OCI-LY3 (cell line): Measurements from ENCODE around the gene ROPN1.
"Not testable (repeated sequence)": the region's sequence is repeated elsewhere in the genome, so short reads cannot be mapped to it uniquely, and the experiment has no call there.

ENCODE experiments used
- H2AFZ ChIP-seq: fragments of 200-600, 300-600 bp; shearing (Covaris generic); 2 replicates; pipeline ENCODE4 v1.6.0; 2014; ENCODE audit warnings: antibody characterized with exemption, low read depth, low read length
- H3K27ac ChIP-seq: fragments of 200-600, 300-600 bp; sonication (generic); 2 replicates; pipeline ENCODE4 v1.5.1; 2014; ENCODE audit warnings: mild to moderate bottlenecking, low read length, moderate library complexity, mixed read lengths
- H3K27me3 ChIP-seq: fragments of 200-600, 300-600 bp; sonication (generic); 2 replicates; pipeline ENCODE4 v1.6.1; 2014; ENCODE audit warnings: low read depth, low read length, mixed read lengths
- H3K36me3 ChIP-seq: fragments of 200-600, 300-600 bp; sonication (generic); replicated peaks from 2 replicates; pipeline ENCODE3; 2014; ENCODE audit warnings: low read depth, low read length, mixed read lengths
- H3K4me1 ChIP-seq: fragments of 300-600, 200-600 bp; sonication (generic); 2 replicates; pipeline ENCODE4 v1.6.1; 2014; ENCODE audit warnings: low read length, mixed read lengths
- H3K4me2 ChIP-seq: fragments of 200-600, 300-600 bp; sonication (generic); 2 replicates; pipeline ENCODE4 v1.6.1; 2014; ENCODE audit warnings: low read length, mixed read lengths
- H3K4me3 ChIP-seq: fragments of 300-600, 200-600 bp; sonication (generic); 2 replicates; pipeline ENCODE4 v1.5.1; 2014; ENCODE audit warnings: antibody characterized with exemption, mild to moderate bottlenecking, low read length, moderate library complexity
- H3K79me2 ChIP-seq: fragments of 300-600, 200-600 bp; shearing (Covaris generic); 2 replicates; pipeline ENCODE4 v1.6.1; 2014; ENCODE audit warnings: mild to moderate bottlenecking, low read length, mixed read lengths
- H3K9ac ChIP-seq: fragments of 300-600, 200-600 bp; shearing (Covaris generic); 2 replicates; pipeline ENCODE4 v1.6.0; 2014; ENCODE audit warnings: mild to moderate bottlenecking, low read length, moderate library complexity
- H3K9me3 ChIP-seq: fragments of 200-600, 300-600 bp; shearing (Covaris generic); 2 replicates; pipeline ENCODE4 v1.6.1; 2014; ENCODE audit warnings: low read length, mixed read lengths; ENCODE audit not compliant: insufficient read depth
- H4K20me1 ChIP-seq: fragments of 200-600, 300-600 bp; sonication (generic); 2 replicates; pipeline ENCODE4 v1.6.1; 2016; ENCODE audit warnings: low read length, mixed read lengths; ENCODE audit not compliant: insufficient read depth
- EZH2phosphoT487 ChIP-seq: fragments of 200-600 bp; shearing (Covaris generic); IDR thresholded peaks from 2 replicates; pipeline ENCODE4 v1.6.1; 2018; ENCODE audit warnings: antibody characterized with exemption, mixed run types, low read depth
- TF ChIP-seq, protein P1 (sequence below): fragments of 200-600, 300-600 bp; sonication (generic); IDR thresholded peaks from 2 replicates; pipeline ENCODE4 v1.5.1; 2014; ENCODE audit warnings: antibody characterized with exemption, low read length, low read depth

Gene ROPN1

DNA sequence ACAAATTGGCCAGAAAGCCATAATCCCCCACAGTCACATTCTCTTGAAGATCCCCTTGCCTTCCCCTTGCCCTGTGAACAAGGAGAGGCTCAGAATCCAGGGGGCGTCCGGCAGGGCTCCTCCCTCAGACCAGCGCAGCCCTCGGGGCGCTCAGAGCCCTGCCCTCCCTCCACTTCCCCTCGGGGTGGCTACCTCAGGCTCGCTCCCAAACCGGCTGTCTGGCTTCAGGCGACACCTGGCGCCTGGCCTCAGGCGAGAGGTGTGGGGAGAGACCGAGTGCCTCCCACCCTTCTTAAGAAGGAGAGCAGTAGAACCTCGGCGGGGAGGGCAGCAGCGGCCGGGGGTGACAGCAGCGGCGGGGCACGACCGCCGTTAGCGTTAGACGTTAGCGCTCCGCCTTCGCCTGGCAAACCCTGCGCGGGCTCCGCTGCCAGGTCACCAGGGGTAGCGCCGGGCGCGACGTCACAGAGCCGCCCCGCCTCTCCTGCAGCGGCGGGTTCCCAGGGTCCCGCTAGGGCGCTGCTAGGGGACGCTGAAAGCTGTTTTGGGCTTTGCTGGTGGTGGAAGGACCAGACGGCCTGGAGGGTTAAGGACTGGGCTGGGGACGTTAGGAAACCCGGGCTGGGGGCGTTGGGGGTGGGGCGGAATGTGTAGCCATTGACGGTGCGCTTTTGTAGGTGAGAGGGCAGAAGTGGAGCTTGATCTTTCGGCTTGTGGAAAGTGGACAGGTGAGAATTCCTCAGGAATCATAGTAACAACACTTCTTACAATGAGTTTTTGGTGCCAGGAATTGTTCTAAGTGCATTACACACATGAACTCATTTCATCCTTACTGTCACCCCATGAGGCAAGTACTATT, at the start of gene ROPN1:
ROPN1 (minus strand) TSS at position 395 of the 859 bp plus-strand sequence. CDS start 11,643 bp downstream, outside the sequence.
- H3K27ac ChIP-seq, H3K9ac ChIP-seq, H3K79me2 ChIP-seq, H3K9me3 ChIP-seq, H2AFZ ChIP-seq, H3K4me1 ChIP-seq, H4K20me1 ChIP-seq, H3K36me3 ChIP-seq: not testable (repeated sequence)
- Histone ChIP-seq H3K4me3 (peak within 1 kb of the TSS; percentile 52; the same call in 1 of the 2 replicates), H3K4me2 (peak within 1 kb of the TSS; percentile 37; the same call in 1 of the 2 replicates), H3K27me3 (peaks cover 41% of the 10 kb centered on the region)

DNA sequence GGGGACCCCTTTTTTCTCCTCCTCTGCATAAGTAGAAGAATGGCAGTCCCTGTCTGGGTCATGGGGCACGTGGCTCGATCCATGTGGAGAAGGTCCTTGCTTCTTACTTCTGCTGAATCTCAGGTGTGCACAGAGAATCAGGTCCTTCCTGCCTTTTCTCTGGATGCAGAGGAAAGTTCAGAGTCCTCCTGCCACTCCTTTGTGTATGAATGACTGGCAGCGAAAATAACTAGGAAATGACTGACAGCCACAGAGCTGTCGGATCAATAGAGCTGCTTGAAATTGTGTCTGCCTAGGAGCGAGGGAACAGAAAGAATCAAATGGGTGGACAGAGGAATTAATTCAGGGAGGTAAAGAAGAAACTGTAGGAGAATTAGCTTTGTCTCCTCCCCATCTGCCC, 49.6 kb upstream of the ROPN1 start:
- TF ChIP-seq, protein P1, sequence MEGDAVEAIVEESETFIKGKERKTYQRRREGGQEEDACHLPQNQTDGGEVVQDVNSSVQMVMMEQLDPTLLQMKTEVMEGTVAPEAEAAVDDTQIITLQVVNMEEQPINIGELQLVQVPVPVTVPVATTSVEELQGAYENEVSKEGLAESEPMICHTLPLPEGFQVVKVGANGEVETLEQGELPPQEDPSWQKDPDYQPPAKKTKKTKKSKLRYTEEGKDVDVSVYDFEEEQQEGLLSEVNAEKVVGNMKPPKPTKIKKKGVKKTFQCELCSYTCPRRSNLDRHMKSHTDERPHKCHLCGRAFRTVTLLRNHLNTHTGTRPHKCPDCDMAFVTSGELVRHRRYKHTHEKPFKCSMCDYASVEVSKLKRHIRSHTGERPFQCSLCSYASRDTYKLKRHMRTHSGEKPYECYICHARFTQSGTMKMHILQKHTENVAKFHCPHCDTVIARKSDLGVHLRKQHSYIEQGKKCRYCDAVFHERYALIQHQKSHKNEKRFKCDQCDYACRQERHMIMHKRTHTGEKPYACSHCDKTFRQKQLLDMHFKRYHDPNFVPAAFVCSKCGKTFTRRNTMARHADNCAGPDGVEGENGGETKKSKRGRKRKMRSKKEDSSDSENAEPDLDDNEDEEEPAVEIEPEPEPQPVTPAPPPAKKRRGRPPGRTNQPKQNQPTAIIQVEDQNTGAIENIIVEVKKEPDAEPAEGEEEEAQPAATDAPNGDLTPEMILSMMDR = no peak
- no peak for TF ChIP-seq EZH2phosphoT487
- no peaks in the 10 kb centered on the region for H3K36me3 ChIP-seq
- H3K9ac ChIP-seq = no peak overlapping the region
- no peaks in the 10 kb centered on the region for H4K20me1 ChIP-seq
- H3K4me2 ChIP-seq = no peak overlapping the region
- H3K4me3 ChIP-seq = no peak overlapping the region
- no peaks in the 10 kb centered on the region for H3K4me1 ChIP-seq
- no peak overlapping the region for H2AFZ ChIP-seq
- H3K27ac ChIP-seq = no peak overlapping the region
- no peaks in the 10 kb centered on the region for H3K79me2 ChIP-seq
- H3K27me3 ChIP-seq = peaks cover 64% of the 10 kb centered on the region
- no peaks in the 10 kb centered on the region for H3K9me3 ChIP-seq

DNA sequence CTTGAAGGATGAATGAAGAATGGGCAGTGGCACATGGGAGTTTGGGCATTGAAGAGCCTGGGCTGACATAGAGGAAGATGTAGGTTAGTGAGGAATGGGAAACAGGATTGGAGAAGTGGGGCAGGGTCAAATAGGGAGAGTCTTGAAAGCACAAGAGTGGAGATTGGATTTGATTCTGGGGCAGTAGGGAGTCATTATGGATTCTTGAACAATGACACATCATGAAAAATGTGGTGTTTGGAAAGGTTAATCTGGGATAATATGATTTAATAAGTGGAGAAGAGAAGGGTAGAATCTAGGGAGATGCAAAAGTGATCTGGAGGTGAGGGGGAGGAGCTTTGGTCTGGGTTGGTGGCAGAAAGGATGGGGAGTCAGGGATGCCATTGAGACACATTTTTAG, 45.4 kb upstream of the ROPN1 start:
- no peak overlapping the region for H3K9ac ChIP-seq
- no peaks in the 10 kb centered on the region for H3K4me1 ChIP-seq
- no peaks in the 10 kb centered on the region for H3K36me3 ChIP-seq
- no peak overlapping the region for H2AFZ ChIP-seq
- no peak overlapping the region for H3K4me3 ChIP-seq
- H3K9me3 ChIP-seq = no peaks in the 10 kb centered on the region
- no peaks in the 10 kb centered on the region for H4K20me1 ChIP-seq
- no peak for TF ChIP-seq EZH2phosphoT487
- TF ChIP-seq, protein P1 = no peak
- no peak overlapping the region for H3K27ac ChIP-seq
- H3K4me2 ChIP-seq = no peak overlapping the region
- H3K79me2 ChIP-seq = no peaks in the 10 kb centered on the region
- peaks cover 33% of the 10 kb centered on the region for H3K27me3 ChIP-seq

DNA sequence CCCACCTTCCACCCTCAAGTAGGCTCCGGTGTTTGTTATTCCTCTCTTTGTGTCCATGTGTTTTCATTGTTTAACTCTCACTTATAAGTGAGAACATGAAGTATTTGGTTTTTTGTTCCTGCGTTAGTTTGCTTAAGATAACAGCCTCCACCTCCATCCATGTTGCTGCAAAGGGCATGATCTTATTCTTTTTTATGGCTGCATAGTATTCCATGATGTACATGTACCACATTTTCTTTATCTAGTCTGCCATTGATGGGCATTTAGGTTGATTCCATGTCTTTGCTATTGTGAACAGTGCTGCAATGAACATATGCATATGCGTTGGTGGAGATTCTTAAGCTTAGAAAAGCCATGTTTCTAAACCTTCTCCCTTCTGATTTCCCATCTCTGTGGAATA, 44.3 kb upstream of the ROPN1 start:
- H3K27ac ChIP-seq, H3K4me3 ChIP-seq, H3K4me1 ChIP-seq, H3K36me3 ChIP-seq, H2AFZ ChIP-seq, H3K79me2 ChIP-seq, H3K9me3 ChIP-seq, H3K4me2 ChIP-seq, H3K9ac ChIP-seq, H4K20me1 ChIP-seq: not testable (repeated sequence)
- peaks cover 27% of the 10 kb centered on the region for H3K27me3 ChIP-seq

DNA sequence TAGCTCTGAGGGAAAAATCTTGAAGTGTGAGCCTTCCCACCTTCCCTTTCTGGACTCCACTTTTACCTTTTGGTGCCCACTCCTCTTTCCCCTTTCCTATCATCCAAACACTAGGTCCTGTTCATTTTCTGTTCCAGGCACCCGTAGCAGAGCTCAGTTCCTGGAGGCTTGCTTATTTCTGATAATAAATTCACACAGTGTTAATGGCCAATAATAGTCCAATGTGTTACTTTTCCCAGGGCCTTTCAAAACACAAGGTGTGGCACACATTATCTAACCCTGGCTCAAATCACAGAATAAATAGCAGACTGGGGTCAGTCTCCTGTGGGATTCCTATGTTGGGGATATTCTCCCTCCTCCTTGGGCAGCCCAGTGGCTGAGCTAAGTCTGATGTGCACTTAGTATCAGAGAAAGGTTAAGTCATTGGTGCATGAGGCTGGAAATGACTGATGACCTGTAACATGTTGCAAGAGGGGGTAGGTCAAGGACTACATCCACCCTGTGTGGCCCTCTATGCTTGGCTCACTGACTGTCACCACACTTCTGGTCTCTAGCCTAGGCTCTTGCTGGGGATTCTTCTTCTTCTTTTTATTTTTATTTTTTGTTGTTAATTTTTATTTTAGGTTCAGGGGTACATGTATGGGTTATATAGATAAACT, 43.7 kb upstream of the ROPN1 start:
- Histone ChIP-seq H3K4me2 (no peak overlapping the region), H3K4me3 (no peak overlapping the region), H3K36me3 (no peaks in the 10 kb centered on the region), H3K4me1 (no peaks in the 10 kb centered on the region), H4K20me1 (no peaks in the 10 kb centered on the region), H3K9me3 (no peaks in the 10 kb centered on the region), H3K27me3 (peaks cover 20% of the 10 kb centered on the region), H2AFZ (no peak overlapping the region), H3K79me2 (no peaks in the 10 kb centered on the region), H3K9ac (no peak overlapping the region), H3K27ac (no peak overlapping the region)
- no peak for TF ChIP-seq EZH2phosphoT487
- TF ChIP-seq, protein P1 = no peak
